ENCODE data around the gene ZNF507.
"Not testable (repeated sequence)": the region's sequence is repeated elsewhere in the genome, so short reads cannot be mapped to it uniquely, and the experiment has no call there.

Gene ZNF507

GRCh38 chr19:32407004-32407992, 61.9 kb downstream of the ZNF507 start:
- no peak for DNase-seq
- ATAC-seq: no peak

DNA sequence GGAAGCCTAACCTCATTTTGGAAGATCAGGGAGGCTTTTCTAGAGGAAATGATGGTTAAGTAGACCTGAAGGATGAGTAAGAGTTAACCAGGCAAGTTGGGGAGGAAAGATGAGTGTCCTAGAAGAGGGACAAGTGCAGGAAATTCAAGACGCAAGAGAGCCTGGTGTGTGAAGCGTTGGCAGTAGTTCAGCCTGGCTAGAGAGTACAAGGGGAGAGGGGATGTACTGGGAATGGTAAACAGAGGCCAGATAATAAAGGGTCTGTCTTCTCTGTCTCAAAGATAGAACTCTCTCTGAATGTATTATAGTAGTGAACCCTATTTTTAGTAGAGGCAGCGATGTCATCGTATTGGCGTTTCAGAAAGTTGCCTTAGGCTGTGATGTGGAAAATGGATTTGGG, 69.8 kb downstream of the ZNF507 start:
- ATAC-seq (no peak), DNase-seq (no peak)

- ATAC-seq: no peak
- no peak for DNase-seq
Observed at GRCh38 chr19:32415669-32416068, 70.3 kb downstream of the ZNF507 start.

- DNase-seq (no peak), ATAC-seq (no peak)
Observed at GRCh38 chr19:32416749-32417456, 71.5 kb downstream of the ZNF507 start.

- DNase-seq (no peak), ATAC-seq (no peak)
Observed at GRCh38 chr19:32418155-32418554, 72.7 kb downstream of the ZNF507 start.

DNA sequence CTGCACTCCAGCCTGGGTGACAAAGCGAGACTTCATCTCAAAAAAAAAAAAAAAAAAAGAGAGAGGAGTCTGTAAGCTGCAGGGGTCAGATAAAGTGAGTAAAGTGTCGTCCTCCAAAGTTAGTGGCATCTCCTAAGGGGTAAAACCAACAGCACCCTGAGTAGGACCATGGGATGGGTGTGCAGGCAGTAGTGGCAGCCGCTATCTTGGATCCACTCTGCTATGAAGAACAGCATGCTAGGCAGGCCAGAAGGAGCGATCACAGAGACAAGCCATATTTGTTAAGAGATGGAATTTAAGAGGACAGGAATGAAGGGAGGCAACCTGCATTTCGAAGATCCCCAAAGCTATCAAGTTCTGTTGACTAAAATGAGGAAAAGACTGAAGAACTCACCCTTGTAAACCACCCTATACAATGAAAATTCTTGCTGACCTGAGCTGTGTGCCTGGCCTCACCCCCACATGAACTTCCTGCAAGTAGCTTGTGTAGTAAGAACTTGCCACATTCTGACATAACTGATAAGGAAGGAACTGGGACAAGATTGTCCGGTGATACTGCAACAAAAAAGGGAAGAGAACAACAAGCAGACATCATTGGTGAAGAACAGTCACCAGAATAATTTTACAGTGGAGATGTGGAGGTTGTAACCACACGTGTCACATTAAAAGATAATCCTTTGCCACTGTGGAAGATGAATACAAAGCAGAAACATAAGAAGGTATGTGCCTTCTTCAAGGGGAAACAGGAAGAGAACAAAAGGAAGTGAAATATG, 76.4 kb downstream of the ZNF507 start:
- ATAC-seq (no peak), DNase-seq (no peak)

DNA sequence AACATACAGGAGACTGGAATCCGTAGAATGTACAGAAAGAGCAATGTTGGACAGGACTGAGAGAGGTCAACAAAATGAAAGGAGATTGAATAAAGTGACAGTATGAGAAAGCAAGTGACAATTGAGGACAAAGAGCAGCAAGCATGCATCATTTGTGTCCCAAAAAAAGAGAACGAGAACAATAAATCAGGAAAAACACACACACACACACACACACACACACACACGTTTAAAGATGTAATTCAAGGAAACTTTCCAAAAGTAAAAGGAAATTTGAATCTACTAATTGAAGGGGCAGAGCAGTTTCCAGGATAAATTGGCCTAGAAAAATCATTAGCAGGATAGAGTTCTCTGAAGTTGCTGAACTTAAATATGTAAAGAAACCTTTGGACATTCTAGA, 77.0 kb downstream of the ZNF507 start:
- DNase-seq (no peak), ATAC-seq (no peak)

GRCh38 chr19:32423944-32424343, 78.5 kb downstream of the ZNF507 start:
- not testable (repeated sequence) for DNase-seq, ATAC-seq

GRCh38 chr19:32427536-32427935, 82.1 kb downstream of the ZNF507 start:
- no peak for DNase-seq
- no peak for ATAC-seq

GRCh38 chr19:32436692-32437091, 91.3 kb downstream of the ZNF507 start:
- DNase-seq: no peak
- ATAC-seq: no peak

GRCh38 chr19:32437096-32437495, 91.7 kb downstream of the ZNF507 start:
- ATAC-seq (no peak), DNase-seq (no peak)
